Stimulated activated CD4-positive, alpha-beta T cell treated with anti-CD3 and anti-CD28 coated beads, Interleukin-12 subunit alpha, Interleukin-12 subunit beta, amount 100 ng/mL, for 48 hours (primary cell): ENCODE data around the gene ZDHHC19.
"Not testable (repeated sequence)": the region's sequence is repeated elsewhere in the genome, so short reads cannot be mapped to it uniquely, and the experiment has no call there.

Source experiments
- DNase-seq, 3 donors: peaks; one replicate each; pipeline ENCODE4 v3.0.0-alpha.2; 2020; ENCODE audit warnings: low read depth in 2 of 3, low spot score in 1 of 3

Gene ZDHHC19

DNA sequence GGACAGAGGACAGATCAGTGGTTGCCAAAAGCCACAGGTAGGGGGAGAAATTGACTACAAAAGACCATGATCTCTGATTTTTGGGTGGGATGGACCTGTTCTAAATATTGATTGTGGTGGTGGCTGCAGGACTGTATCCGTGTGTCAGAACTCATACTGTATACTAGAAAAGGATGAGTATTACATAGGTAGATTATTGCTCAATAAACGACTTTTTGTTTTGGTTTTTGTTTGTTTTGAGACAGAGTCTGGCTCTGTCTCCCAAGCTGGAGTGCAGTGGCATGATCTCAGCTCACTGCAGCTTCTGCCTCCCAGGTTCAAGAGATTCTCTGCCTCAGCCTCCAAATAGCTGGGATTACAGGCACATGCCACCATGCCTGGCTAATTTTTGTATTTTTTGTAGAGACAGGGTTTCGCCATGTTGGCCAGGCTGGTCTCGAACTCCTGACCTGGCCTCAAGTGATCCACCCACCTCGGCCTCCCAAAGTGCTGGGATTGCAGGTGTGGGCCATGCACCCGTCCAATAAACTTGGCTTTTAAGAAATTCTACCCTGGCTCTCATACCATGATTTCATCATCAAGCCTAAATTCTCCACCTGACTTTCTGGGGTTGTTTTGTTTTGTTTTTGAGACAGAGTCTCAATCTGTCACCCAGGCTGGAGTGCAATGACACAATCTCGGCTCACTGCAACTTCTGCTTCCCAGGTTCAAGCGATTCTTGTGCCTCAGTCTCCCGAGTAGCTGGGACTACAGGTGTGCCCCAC lies 5.6 kb downstream of the ZDHHC19 start:
- DNase-seq: not testable (repeated sequence)

DNA sequence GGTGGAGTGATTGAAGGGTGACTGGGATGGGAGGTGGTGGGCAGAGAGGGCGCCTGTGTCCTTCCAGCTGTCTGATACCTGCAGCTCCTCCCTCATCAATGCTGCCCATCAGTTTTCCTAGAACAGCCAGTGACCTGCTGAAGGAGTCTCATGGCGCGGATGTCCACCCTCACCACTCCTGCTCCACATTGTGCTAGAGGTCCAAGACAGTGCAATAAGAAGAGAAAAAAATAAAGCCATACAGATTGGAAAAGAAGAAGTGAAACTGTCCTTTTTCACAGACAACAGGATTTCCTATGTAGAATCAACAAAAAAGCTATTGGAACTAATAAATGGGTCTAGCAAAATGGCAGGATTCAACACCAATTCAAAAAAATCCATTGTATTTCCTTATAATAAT lies 7.4 kb downstream of the ZDHHC19 start:
- DNase-seq: no peak

DNA sequence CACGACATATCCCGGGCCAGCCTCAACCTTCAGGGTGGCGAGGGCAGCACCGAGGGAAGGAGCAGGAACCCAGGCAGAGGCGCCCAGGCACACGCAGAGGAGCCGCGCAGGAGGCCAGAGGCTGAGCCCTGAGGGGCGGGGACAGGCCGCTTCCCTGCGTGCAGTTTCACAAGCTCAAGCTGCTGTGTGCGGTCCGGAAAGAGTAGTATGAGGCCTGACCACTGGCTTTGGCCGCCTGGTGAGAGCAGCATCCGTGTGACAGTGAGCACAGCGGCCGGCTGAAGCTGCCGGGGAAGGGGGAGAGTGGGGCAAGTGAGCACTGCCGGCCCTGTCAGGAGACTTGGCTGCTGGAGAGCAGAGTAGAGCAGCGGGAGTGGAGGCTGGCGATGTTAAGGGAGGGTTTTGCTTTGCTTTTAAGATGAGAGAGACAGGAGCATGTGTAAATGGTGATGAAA lies 8.7 kb downstream of the ZDHHC19 start:
- DNase-seq: no peak

DNA sequence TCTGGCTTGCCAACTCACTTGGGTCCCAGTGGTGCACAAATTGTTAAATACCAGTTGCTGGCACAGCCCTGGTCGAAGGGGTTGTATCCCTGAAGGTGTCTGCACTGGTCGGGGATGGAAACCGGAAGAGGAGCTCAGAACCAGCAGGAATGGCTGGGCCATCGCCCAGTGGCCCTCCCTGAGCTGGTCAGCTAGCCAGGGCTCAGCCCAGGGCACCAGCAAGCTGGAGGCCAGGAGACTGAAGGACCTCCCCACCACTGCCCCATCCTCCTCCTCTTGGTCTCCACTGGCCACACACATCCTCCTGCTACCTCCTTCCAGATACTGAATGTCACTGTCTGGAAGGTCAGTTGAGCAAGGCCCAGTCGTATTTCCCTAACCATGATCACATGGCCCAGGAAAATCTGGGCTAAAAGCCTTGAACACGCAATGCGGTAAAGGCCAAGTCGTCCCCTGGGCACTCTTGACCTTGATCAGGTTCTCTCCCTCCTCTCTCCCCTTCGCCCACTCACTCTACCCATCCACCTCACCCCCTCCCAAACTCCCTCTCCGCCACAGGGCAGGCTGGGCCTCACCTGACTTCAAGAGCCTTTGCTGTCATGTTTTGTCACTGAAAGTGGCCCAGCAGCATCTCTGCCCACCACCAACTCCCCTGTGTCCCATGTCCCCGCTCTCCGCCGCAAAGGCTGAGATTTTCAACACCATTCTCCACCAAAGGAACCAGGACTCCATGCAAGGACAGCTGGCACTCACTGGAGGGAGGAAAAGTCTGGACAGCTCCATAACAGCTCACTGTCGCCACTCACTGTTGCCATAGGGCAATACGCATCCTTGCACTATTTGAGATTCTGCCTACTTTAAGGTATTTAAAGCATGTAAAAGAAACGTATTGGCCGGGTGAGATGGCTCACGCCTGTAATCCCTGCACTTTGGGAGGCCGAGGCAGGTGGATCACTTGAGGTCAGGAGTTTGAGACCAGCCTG lies 12.1 kb downstream of the ZDHHC19 start:
- DNase-seq: no peak

DNA sequence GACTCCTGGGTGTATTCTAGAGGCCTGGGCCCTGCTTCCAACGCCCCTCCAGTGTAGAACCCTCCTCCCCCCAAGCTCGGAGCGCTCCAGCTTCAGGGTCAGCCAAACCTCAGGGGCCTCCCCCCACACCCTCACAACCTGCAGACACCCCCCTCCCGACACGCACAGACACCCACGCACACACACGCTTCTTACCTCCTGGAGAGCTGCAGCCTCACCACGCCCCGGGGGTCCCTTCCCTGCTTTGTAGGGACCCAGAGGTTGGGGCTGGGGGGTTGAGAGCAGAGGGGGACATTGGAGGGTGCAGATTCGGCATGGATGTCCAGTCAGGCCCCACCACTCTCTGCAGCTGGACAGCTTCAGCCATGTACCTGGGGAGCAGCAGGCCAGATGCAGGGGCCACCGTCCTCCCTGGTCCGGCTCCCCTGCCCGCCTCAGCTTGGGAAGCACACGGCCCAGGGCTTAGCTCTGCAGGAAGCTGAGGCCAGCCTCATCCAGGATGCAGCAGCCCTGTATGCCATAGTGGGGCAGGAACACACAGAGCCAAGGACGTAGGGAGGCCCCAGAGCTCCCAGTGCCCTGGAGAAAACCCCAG lies 13.0 kb downstream of the ZDHHC19 start:
- DNase-seq: no peak

DNA sequence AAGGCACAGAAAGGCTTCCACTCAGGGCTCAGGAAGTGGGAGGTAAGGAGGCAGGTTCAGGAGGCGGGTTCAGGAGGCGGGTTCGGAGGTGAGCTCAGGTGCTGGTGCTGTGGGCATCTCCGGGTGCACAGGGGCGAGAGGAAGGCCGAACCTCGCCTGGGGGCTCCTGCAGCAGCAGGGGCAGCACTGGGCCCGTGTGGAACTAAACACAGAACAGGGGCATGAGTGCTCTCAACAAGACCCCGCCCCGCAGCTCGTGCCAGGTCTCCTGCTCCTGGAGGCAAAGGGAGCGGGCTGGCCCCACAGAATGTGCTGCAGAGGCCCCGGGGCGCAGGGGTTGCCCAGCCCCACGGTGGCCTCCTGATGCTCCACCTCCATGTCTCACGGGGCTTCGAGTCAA lies 13.7 kb downstream of the ZDHHC19 start:
- no peak for DNase-seq

DNA sequence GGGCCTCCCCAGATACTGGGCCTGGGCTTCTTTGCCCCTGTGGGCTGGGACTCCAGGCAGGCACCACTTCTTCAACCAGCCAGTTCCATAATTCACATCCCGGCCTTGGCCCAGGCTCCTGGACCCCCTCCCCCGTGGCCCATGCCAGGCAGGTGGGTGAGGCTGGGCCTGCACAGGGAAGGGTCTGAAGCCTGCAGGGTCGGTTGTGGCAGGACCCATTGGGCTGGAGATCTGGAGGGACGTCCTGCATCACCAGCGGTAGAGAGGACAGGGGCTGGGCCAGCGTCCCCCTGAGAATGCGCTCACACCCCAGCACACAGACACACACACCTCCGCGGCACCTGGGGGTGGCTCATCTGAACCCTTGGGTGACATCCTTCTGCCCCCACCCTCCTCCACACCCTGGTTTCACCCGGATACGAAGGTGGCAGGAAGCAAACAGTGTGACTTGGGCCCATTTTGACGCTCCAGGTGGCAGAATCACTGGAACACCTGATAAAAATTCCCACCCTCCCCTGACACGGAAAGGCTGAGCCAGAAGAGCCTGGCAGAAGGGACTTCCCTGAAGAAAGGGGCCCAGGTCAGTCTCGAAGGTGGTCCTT lies 15.4 kb downstream of the ZDHHC19 start:
- no peak for DNase-seq

DNA sequence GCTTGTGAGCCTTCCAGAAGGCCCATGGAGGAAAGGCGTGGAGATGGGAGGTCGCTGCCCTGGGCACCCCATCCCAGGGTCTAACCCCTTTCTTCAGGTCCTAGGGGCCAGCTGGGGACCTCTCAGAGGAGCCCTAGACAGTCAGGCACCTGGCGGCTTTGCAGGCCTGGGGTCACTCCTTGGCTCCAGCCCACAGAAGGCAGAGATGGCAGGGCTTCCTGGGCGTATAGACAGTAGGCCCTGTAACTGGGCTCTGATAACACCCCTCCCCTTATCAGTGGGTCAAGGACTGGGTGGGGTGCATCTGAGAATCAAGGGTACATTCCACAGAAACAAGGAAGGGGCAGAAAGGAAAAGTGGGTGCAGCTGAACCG lies 16.7 kb downstream of the ZDHHC19 start:
- no peak for DNase-seq

DNA sequence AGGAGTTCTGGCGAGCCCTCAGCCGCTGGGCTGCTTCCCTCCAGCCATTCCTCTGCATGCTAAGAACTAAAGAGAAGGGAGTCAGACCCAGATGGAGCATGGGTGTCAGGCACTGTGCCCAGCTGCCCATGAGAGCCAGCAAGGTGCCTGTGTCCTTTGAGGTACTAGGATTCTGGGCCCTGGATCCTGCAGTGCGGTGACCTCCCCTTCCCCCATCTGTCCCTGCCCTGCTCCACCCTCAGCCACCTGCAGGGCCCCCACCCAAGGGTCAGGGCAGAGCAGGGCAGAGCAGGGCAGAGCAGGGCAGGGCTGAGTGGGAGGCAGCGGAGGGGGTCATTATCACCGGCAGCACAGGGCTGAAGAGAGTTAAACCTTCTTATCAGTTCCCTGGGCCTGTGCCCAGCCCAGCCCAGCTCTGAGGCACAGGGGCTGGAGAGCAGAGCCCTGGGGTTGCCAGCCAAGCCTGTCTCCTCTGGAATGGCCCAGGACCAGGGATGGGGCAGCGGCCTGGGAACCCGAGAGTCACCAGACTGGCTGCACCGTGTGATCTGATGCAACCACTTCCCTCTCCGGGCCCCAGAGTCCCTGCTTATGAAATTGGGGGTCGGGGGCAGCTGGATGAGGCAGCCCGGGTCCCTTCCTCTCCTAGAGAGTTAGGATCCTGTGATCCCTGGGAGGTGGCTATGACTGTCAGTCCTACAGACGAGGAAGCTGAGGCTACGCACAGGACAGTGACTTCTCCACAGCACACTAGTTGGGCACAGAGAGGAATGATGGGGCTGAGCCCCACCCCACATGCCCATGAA lies 17.3 kb downstream of the ZDHHC19 start:
- no peak for DNase-seq

DNA sequence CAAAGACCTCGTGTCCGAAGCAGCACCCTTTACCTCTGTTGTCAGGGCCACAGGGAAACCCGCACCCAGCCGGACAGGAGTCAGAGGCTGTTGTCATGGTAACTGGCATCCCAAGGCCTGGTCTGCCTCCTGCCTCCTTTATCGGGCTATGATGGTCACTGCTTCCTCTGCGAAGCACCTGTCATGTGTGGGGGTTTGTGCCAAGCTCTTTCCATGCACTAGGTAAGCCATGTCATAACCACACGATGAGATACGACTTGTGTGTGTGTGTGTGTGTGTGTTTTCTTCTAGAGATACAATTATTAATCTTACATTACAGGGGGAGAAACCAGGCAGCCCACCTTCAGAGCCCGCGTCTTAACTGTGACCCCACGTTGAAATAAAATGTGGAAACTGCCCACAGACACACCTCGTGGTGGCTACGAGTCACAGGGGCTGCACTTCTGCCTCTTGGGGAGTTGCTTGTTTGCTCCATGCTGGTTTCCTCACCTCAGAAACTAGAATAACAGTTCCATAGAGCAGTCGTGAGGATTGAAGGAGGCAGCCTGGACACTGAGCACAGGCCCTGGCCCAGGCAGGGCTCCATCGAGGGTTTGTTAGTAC lies 18.0 kb downstream of the ZDHHC19 start:
- no peak for DNase-seq

DNA sequence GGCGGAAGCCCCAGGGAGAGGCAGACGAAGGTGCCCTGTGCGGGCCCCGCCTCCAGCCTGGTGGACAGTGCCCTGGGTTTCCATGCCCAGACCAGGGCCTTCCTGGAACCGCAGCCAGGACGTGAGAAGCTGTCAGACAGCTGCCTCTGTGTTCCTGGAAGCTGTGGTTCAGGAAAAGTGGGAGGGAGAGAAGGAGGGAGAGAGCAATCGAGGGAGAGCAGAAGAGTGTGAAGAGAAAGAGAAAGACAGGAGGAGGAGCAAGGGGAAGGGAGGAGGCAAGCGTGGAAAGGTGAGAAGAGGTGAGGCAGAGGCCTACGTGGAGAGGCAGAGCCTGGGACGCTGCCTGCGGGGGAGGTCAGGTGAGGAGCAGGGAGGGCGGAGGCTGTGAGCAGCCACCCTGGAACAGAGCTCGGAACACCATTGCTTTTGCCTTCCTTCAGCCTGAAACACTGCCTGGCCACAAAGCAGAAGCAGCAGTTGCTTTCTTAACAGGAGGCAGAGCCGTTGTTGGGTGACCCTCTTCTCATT lies 18.6 kb downstream of the ZDHHC19 start:
- DNase-seq: no peak

DNA sequence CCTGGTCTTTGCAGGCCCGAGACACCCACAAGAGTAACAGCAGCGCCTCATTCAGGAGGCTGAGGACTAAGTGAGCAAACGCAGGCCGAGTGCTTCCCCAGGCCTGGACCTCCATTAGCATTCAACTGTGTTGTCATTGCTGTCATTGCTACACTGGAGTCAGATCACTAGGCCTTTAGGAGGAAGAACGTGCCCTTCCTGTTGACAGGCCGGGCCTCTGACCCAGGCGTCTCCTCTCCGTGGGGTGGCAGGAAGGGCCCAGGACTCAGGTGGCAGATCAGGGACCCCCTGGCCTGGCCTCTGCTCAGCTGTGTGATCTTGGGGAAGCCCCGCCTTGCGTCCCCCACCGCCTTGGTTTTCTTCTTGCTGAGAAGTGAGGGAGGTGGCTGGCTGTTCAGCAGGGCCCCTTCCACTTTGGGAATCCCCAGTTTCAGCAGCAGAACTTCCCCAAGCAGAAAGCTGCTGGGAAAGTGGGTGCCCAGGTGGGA lies 19.1 kb downstream of the ZDHHC19 start:
- peak in 1 of 3 donors; percentile 35 for DNase-seq

DNA sequence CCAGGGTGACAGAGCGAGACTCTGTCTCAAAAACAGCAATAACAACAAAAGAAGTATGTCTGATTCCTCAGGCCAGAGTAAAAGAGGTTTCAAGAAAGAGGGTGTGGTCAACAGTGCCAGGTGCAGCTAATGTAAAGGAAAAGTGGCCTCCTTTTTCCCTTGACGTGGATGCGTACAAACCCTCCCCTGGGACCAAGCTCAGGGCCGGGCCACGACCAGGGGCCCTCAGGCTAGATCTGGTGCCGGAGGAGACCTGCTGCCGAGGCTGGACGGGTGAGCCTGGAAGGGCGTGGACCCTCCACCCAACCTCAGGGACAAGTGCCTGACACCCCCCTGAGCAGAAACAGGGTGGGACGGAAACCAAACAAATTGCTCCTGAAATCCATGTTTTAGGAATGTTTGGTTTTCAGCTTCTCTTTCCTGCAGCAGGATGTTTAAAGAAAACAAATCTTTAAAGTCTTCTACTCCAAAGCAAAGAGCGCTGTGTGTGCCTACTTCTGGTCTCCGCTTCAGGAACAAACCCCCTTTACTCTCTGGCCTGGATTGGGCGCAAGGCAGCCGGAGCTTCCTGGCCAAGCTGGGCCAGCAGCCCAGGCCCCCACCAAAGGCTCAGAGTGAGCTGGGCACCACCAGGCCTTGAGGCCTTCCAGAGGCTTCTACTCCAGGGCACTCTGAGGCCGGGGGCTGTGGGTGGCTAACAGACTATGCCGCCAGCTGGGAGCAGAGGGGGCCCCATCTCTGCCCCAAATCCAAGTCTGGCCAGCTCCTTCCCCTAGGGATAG lies 21.4 kb downstream of the ZDHHC19 start:
- DNase-seq: no peak

DNA sequence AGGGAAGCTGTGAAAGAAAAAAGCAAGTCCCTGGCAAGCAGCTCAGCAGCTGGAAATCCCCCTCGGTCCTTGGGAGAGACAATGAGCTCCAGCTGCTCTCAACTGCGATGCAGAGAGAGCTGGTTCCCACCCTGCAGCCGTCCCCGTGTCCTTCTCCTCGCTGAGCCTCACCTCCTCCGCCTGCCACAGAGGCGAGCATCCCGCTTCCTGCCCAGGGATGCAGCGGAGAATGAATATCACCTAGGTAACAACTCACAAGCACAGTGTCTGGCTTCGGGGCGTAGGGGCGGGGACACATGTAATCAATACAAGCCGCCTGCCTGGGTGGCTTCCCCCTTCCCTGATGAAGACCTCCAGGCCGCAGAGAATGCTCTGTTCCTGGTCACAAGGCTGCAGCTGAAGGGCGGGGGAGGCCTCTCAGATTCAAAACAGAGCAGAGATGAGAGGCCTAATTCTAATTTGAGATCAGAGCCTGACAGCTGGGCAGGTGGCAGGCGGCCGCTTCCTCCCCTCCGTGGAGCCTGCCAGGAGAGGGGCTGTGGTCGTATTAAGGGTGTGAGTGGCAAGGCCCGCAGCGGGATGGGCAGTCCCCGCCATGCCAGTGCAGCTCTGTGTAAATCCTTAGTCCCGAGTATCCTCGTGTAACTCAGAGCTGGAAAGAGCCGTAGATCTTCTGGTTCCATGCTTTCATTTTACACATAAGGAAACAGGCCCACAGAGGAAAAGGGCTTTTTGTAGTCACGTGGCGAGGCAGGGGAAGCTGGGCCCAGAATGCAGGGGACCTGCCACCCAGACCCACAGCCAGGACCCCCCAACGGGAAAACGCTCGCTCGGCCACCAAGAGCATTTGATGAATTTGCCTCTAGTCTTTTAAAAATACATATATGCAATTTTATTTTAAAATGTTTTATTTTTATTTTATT lies 24.3 kb downstream of the ZDHHC19 start:
- DNase-seq: no peak

DNA sequence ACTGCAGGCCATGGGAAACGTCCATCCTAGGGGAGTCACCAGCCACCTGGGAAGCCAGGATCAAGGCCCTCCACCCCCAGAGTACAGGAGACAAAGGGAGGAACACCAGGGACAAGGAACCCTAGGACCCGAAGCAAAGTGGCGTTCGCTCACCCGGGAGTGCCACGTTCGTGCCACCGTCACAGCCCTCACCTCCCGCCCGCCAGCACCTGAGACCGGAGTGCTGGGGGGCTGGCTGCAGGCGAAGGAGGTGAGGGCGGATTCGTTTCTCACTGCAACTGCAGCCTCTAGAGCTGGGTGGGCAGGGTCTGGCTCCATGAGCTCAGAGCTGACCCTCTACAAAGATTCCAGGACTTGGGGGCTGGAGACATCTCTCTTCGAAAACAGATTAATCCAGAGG lies 26.3 kb downstream of the ZDHHC19 start:
- DNase-seq: no peak

DNA sequence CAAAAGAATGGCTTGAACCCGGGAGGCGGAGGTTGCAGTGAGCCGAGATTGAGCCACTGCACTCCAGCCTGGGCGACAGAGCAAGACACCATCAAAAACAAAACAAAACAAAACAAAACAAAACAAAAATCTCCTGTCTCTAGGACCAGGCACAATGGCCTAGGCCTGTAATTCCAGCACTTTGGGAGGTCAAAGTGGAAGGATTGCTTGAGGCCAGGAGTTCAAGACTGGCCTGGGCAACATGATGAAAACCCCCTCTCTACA lies 27.1 kb downstream of the ZDHHC19 start:
- DNase-seq: not testable (repeated sequence)

DNA sequence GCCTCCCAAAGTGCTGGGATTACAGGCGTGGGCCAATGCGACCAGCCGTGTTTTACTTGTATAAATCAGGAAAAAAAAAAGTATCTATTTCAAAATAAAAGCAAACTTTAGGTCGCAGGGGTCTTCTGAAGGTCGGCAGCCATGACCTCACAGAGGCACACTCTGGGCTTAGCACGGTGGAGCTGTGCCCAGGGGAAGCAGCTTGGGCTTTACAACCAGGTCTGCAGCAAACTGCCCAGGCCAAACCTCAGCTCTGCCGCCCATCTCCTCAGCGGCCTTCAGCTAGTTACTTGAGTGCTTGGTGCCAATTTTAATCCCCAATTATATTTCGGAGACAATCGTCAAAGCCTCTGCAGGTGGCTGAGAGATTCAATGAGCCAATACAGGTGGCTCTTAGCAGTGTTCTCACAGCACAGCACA lies 30.1 kb downstream of the ZDHHC19 start:
- DNase-seq: no peak

DNA sequence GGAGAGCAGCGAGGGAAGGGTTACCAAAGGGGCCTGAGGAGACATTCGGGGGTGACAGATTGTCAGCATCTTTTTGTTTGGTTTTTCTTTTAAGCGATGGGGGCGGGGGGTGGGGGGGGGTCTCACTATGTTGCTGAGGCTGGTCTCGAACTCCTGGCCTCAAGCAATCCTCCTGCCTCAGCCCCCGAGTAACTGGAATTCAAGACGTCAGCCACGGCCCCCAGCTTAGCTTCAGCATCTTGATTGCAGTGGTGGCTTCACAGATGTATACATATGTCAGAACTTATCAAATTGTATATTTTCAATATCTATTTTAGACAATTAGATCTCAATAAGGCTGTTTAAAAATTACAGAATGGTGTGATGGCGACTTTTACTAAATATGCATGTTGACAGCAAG lies 30.9 kb downstream of the ZDHHC19 start:
- DNase-seq: no peak
